Neural cell (in vitro differentiated cells): ENCODE data around the gene CHKA.

Source experiments
- CTCF ChIP-seq: fragments of 450-650 bp; IDR thresholded peaks from 2 replicates; pipeline ENCODE4 v1.5.1; 2014; ENCODE audit warnings: antibody characterized with exemption, mild to moderate bottlenecking, moderate library complexity; ENCODE audit not compliant: poor library complexity, severe bottlenecking
- POLR2AphosphoS5 ChIP-seq: IDR thresholded peaks from 2 replicates; pipeline ENCODE4 v1.6.1; 2012
- REST ChIP-seq: IDR thresholded peaks from 2 replicates; pipeline ENCODE4 v1.6.1; 2012; ENCODE audit warnings: borderline replicate concordance

GRCh38 chr11:68106165-68106940 lies 14.8 kb downstream of the CHKA start:
- TF ChIP-seq CTCF, result no peak
- no peak for TF ChIP-seq POLR2AphosphoS5
- TF ChIP-seq REST, result no peak
